Stomach (tissue), 9 donors: ENCODE results near the gene MCRIP2. TPM values are rescaled to one million over a fixed set of nuclear protein-coding genes. Genes with fewer than 3 reads are reported as not detected.

Experiments used
- DNase-seq, 2 donors: peaks; one replicate each; pipeline versions ENCODE4 v3.0.0 to v3.0.0-alpha.2; 2013 to 2019
- H3K27ac ChIP-seq, 5 donors: fragments of 200-600 bp in 4 of 5; sonication (generic) in 4 of 5; one replicate each; pipeline ENCODE4 v1.5.1; 2013 to 2019; ENCODE audit warnings: mild to moderate bottlenecking in 1 of 5, moderate library complexity in 1 of 5
- H3K27me3 ChIP-seq, 3 donors: fragments of 200-600 bp; sonication (generic); one replicate each; pipeline ENCODE4 v1.5.1; 2017 to 2019; ENCODE audit warnings: mixed run types in 1 of 3
- H3K36me3 ChIP-seq, 4 donors: fragments of 200-600 bp; sonication (generic); 1 replicate in 3 of 4; 2 replicates in 1 of 4; pipeline ENCODE4 v1.5.1; 2016 to 2019
- H3K4me1 ChIP-seq, 4 donors: fragments of 200-600 bp; sonication (generic); one replicate each; pipeline ENCODE4 v1.5.1; 2016 to 2019
- H3K4me3 ChIP-seq, 4 donors: fragments of 200-600 bp; sonication (generic) in 3 of 4; one replicate each; pipeline ENCODE4 v1.5.1; 2016 to 2019; ENCODE audit warnings: mild to moderate bottlenecking in 1 of 4
- H3K9me3 ChIP-seq, 4 donors: fragments of 200-600 bp; sonication (generic); one replicate each; pipeline ENCODE4 v1.5.1; 2016 to 2019
- CTCF ChIP-seq, 7 experiments: fragments of 450-650 bp in 4 of 7; fragments of 200-600 bp in 3 of 7; sonication (generic) in 3 of 7; IDR thresholded peaks; one replicate each; pipeline ENCODE4 v1.5.1; 2016 to 2019; ENCODE audit warnings: antibody characterized with exemption in 7 of 7, control low read depth in 2 of 7, mild to moderate bottlenecking in 1 of 7
- EP300 ChIP-seq: sonication (generic); formaldehyde crosslinking; IDR thresholded peaks from one replicate; pipeline ENCODE4 v1.6.1; 2017; ENCODE audit warnings: antibody characterized with exemption
- POLR2A ChIP-seq, 4 donors: fragments of 450-650 bp; IDR thresholded peaks; one replicate each; pipeline ENCODE4 v1.6.1; 2016; ENCODE audit warnings: antibody characterized with exemption in 4 of 4, control low read depth in 2 of 4, mild to moderate bottlenecking in 1 of 4, moderate library complexity in 1 of 4
- POLR2AphosphoS5 ChIP-seq, 3 donors: sonication (generic); formaldehyde crosslinking; IDR thresholded peaks; one replicate each; pipeline ENCODE4 v1.6.1; 2016; ENCODE audit warnings: antibody characterized with exemption in 3 of 3
- WGBS, 5 donors: extraction: QIAGEN DNeasy Blood & Tissue Kit in 3 of 5; methylation state at CpG; one replicate each; pipeline versions ENCODE4 v1.1.5 to v1.1.7; 2013 to 2018; 5-methylcytosine and 5-hydroxymethylcytosine counted together
- intact Hi-C: fragments of 100-400 bp; cut with DNase I; formaldehyde crosslinking; loops from one replicate; pipeline ENCODE4 v1.15.1; 2023; ENCODE audit warnings: low total_unique reads
- polyA plus RNA-seq, 3 donors: library from polyadenylated mRNA; stranded (reverse); fragments of 200-250 nt; gene quantifications; one replicate each; pipeline ENCODE4 v1.2.3, GENCODE V29; 2013
- total RNA-seq, 5 donors: library from RNA; depleted of rRNA; stranded (reverse); fragments of >200 nt; gene quantifications; one replicate each; pipeline versions ENCODE4 v1.1.0 to v1.2.3, GENCODE V29; 2014 to 2016
- donor health status: healthy with polysubstance abuse.
- donor health status: Bipolar disorder and iron deficiency.
- donor health status: healthy.

MCRIP2 gene
- total and polyA plus RNA-seq, 8 donors, result 14.0 to 440 (median 89.5) TPM

DNA sequence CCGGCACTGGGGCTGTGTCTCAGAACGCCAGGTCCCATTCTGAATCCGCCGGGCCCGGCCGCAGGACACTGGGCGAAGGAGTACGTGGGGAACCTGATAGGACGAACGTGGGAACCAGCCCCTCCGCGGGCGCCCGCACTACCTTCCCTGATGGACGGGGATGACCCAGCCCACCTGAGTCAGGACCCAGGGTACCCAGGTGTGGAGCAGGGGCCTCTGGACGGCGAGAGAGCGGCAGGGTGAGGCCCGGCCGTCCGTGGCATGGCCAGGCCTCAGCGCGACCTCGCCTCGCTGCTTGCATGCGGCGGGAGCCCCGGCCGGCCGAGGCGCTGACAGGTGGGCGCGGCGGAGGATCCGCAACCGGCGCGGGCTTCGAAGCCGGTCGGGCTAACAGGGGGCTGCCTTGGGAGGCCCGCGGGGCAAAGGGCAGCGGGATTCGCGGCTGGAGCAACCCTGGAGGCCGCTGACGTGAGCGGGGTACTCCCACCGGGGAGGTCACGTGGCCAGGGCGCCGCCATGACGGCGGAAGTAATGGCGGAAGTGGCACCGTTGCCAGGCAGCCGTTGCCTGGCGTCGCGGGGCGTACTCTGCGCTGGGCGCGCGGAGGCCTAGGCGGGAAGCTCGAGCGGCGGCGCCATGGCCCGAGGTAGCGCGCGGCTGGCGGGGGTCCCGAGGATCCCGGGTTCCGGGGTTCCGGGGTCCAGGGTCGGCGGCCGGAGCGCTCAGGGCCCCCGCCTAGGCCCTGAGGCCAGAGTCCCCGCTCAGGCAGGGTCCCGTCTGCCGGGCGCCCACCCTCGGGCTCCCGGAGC, 7.4 kb downstream of the MCRIP2 start, which contains the start of gene WDR90:
Gene WDR90 (plus strand): TSS at position 585 of the 809 bp plus-strand sequence. CDS start 52 bp downstream, at position 637.
- 1 to 5% (median 1%) methylated on average over 19 to 91 of the region's 91 CpGs for WGBS, 5 donors
- H3K4me3 ChIP-seq, result peak within 1 kb of the TSS; percentile 73 to 99 (median 90)
- peaks cover 0 to 26% (median 22%) of the 10 kb centered on the region in 4 donors for H3K36me3 ChIP-seq
- H3K27me3 ChIP-seq, result no peaks in the 10 kb centered on the region
- intact Hi-C loops, result no loop called here
- H3K9me3 ChIP-seq, result no peaks in the 10 kb centered on the region
- peaks cover 52 to 71% (median 67%) of the 10 kb centered on the region in 4 donors for H3K4me1 ChIP-seq
- no peak for TF ChIP-seq EP300
- TF ChIP-seq POLR2A (IDR thresholded peaks at IDR 0.05), result no peak
- no peak for TF ChIP-seq CTCF (IDR thresholded peaks at IDR 0.05)
- TF ChIP-seq POLR2AphosphoS5 (IDR thresholded peaks at IDR 0.05), result peak in 2 of 3 donors; percentile 73 to 93
- peak within 1 kb of the TSS; percentile 88 to 95 (median 90) for H3K27ac ChIP-seq
- peak; percentile 94 to 98 for DNase-seq

GRCh38 chr16:649631-650030, 8.0 kb downstream of the MCRIP2 start:
- H3K4me3 ChIP-seq, result peak overlapping the region; percentile 73 to 99 (median 90)
- peaks cover 52 to 64% (median 62%) of the 10 kb centered on the region in 4 donors for H3K4me1 ChIP-seq
- H3K27me3 ChIP-seq, result no peaks in the 10 kb centered on the region
- WGBS, 5 donors, result 1 to 5% (median 2%) methylated on average over 4 to 44 of the region's 44 CpGs; no CpG with 5 or more reads in 1 of the 5 donors
- H3K9me3 ChIP-seq, result no peaks in the 10 kb centered on the region
- intact Hi-C loops, result loop anchor here (10.0 kb wide), 1 partner anchor 75 kb away; no protein-coding TSS in a partner anchor
- no peak for TF ChIP-seq POLR2A (IDR thresholded peaks at IDR 0.05)
- TF ChIP-seq CTCF (IDR thresholded peaks at IDR 0.05), result no peak
- no peak for TF ChIP-seq POLR2AphosphoS5 (IDR thresholded peaks at IDR 0.05)
- no peak for TF ChIP-seq EP300
- DNase-seq, result no peak
- peak overlapping the region; percentile 88 to 95 (median 90) for H3K27ac ChIP-seq
- peaks cover 0 to 29% (median 24%) of the 10 kb centered on the region in 4 donors for H3K36me3 ChIP-seq

DNA sequence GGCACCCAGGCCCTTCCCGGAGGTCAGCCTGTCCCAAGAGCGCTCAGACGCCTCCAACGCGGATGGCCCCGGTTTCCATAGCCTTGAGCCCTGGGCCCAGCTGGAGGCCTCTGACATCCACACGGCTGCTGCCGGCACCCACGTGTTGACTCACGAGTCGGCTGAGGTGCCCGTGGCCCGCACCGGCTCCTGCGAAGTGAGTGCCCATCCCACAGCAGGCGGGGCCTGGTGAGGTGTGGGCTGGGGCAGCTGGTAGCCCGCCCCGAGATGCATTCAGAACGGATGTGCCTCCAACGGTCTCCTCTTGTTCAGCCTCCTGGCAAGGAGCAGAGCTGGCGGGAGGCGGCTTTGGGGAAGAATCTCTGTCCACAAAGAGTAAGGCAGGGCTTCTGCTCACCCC, 10.2 kb downstream of the MCRIP2 start:
- TF ChIP-seq POLR2A (IDR thresholded peaks at IDR 0.05) (no peak), EP300 (no peak), CTCF (IDR thresholded peaks at IDR 0.05) (no peak), POLR2AphosphoS5 (IDR thresholded peaks at IDR 0.05) (no peak)
- intact Hi-C loops, result loop anchor here (10.0 kb wide), 1 partner anchor 77 kb away; no protein-coding TSS in a partner anchor

GRCh38 chr16:652454-653305, 11.1 kb downstream of the MCRIP2 start:
- peaks cover 7 to 60% (median 52%) of the 10 kb centered on the region in 4 donors for H3K36me3 ChIP-seq
- intact Hi-C loops, result loop anchor here (10.0 kb wide), 1 partner anchor 78 kb away; no protein-coding TSS in a partner anchor
- WGBS, 5 donors, result 81 to 91% (median 87%) methylated on average over 14 to 28 of the region's 28 CpGs

More for the DNA sequence above, 10.2 kb downstream of the MCRIP2 start:
- Histone ChIP-seq H3K4me1 (peaks cover 34 to 43% (median 41%) of the 10 kb centered on the region in 4 donors), H3K27me3 (no peaks in the 10 kb centered on the region), H3K27ac (no peak overlapping the region), H3K4me3 (no peak overlapping the region), H3K9me3 (no peaks in the 10 kb centered on the region), H3K36me3 (peaks cover 7 to 51% (median 43%) of the 10 kb centered on the region in 4 donors)
- no peak for DNase-seq
- 90 to 99% (median 92%) methylated on average over 10 to 22 of the region's 22 CpGs for WGBS, 5 donors

More at GRCh38 chr16:652454-653305, 11.1 kb downstream of the MCRIP2 start:
- Histone ChIP-seq H3K4me3 (no peak overlapping the region), H3K27ac (no peak overlapping the region), H3K9me3 (no peaks in the 10 kb centered on the region), H3K4me1 (peaks cover 25 to 35% (median 32%) of the 10 kb centered on the region in 4 donors), H3K27me3 (no peaks in the 10 kb centered on the region)
- DNase-seq, result no peak
- no peak for TF ChIP-seq CTCF (IDR thresholded peaks at IDR 0.05)
- no peak for TF ChIP-seq POLR2A (IDR thresholded peaks at IDR 0.05)
- no peak for TF ChIP-seq POLR2AphosphoS5 (IDR thresholded peaks at IDR 0.05)
- no peak for TF ChIP-seq EP300
